ENCODE results near the gene HMCN1.

Gene HMCN1

DNA sequence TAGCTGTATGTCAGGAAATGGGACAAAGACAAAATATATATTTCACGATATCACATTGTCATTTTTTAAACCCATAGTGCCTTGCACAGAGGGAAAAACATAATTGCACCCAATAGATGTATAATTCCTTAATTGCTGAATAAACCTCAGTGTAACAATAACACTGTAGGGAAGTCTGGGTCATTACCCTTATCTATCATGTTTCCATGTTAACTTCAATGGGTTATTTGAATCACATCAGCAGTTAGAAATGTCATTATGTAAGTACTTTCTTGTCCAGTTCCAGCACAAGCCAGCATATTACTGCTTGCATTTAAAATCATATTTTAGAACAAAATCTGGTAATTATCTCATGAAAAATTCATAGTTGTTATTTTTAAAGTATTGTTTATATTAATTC is 222.7 kb downstream of the HMCN1 start:
- no peak for DNase-seq (ENCODE audit: extremely low read depth, low read depth)
- TF ChIP-seq CTCF (IDR thresholded peaks at IDR 0.05; ENCODE audit: low read depth, low read length) = no peak

DNA sequence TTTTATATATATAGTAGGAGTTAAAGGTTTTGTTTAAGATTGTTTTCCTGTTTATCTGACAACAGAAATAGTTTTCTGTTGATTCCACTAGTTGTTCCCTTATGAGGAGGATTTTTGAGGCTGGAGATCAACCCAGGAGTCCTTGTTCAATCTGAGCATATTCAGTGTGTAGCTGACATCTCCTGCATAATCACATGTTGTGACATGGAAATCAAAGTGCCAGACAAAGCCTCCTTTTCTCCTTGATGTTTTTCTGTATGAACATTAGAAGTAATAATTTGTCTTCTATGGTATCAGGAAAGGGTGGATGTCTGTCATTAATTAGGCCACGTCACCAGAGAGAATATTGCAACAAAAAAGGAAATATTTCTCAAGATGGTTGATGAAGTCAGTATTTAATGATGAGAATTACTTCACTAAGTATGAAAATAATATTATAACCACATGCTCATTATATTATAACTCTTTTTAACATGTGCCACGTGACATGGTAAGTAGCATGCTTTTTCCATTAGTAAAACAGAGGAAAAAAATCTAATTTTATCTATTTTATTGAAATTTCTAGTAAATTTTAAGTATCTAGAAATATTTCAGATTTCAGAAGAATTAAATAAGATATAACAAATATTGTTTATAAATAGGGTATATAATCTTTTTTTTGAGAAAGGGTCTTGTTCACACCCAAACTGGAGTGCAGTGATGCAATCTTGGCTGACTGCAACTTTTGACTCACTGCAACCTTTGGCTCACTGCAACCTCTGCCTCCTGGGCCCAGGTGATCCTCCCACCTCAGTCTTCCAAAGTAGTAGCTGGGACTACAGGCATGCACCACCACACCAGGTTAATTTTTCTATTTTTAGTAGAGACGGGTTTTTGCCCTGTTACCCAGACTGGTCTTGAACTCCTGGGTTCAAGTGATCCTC is 223.5 kb downstream of the HMCN1 start:
- no peak for TF ChIP-seq CTCF (IDR thresholded peaks at IDR 0.05; ENCODE audit: low read depth, low read length)
- DNase-seq (ENCODE audit: extremely low read depth, low read depth) = no peak

GRCh38 chr1:185960422-185961321 is 226.5 kb downstream of the HMCN1 start:
- TF ChIP-seq CTCF (IDR thresholded peaks at IDR 0.05; ENCODE audit: low read depth, low read length) = no peak
- no peak for DNase-seq (ENCODE audit: extremely low read depth, low read depth)

DNA sequence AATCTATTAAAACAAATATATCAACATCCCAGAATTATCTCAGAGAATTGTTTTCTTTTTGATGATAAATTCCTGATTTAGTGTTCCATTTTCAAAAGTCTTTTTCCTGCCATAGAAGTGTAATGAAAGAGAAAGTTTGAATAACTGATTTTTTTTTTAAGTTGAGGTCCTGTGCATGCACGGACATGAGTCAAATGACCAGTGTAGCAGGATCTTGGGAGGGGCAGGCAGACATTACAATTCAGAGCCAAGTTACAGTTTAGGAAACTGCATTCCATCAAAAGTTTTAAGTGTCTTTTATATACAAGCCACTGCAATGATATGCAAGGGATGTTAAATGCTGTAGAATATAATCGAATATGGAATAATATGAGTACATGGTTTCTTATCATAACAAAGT is 227.5 kb downstream of the HMCN1 start:
- no peak for DNase-seq (ENCODE audit: extremely low read depth, low read depth)
- no peak for TF ChIP-seq CTCF (IDR thresholded peaks at IDR 0.05; ENCODE audit: low read depth, low read length)

GRCh38 chr1:185964946-185965345 is 230.8 kb downstream of the HMCN1 start:
- DNase-seq (ENCODE audit: extremely low read depth, low read depth) = no peak
- TF ChIP-seq CTCF (IDR thresholded peaks at IDR 0.05; ENCODE audit: low read depth, low read length) = no peak

DNA sequence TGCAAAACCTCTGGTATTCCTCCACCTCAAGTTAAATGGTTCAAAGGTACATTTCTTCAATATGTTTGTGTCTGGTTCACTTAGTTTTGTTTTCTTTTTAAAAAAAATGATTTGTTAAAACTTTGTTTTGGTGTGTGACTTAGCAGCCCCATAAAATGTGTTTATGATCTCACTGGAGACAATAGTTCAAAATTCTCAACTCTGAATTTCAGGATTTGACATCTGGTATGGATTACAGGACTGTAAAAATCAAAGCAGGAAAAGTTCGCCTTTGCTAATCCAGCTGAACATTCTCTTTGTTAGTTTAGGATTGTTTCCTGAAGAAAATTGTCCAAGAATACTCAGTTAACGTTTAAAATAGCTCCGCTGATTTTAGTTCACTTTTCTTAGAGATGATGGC is 231.7 kb downstream of the HMCN1 start:
- no peak for TF ChIP-seq CTCF (IDR thresholded peaks at IDR 0.05; ENCODE audit: low read depth, low read length)
- no peak for DNase-seq (ENCODE audit: extremely low read depth, low read depth)

GRCh38 chr1:185966471-185966870 is 232.3 kb downstream of the HMCN1 start:
- no peak for DNase-seq (ENCODE audit: extremely low read depth, low read depth)
- no peak for TF ChIP-seq CTCF (IDR thresholded peaks at IDR 0.05; ENCODE audit: low read depth, low read length)
